SK-N-SH treated with all-trans-retinoic acid at 6 μM for 48 hours (cell line): ENCODE results near the gene HMCN2.

Source experiments
- ATAC-seq: fragments of 200-7000 bp; cut with Tn5 transposase; 3 replicates; pipeline ENCODE4 v1.9.1; 2020; ENCODE audit warnings: mild to moderate bottlenecking, moderate library complexity
- ARNTL ChIP-seq: fragments of 450-650 bp; formaldehyde crosslinking; IDR thresholded peaks from 2 replicates; pipeline ENCODE4 v1.5.0; 2020; ENCODE audit warnings: low read depth, mild to moderate bottlenecking, moderate library complexity, borderline replicate concordance
- CSDC2 ChIP-seq: fragments of 250-450 bp; sonication (Bioruptor Pico); IDR thresholded peaks from 2 replicates; pipeline ENCODE4 v1.5.0; 2020; ENCODE audit warnings: mild to moderate bottlenecking, moderate library complexity
- ESRRG ChIP-seq: fragments of 250-450 bp; sonication (Bioruptor Pico); IDR thresholded peaks from 2 replicates; pipeline ENCODE4 v1.6.1; 2021; ENCODE audit warnings: mild to moderate bottlenecking
- GLIS3 ChIP-seq: fragments of 250-450 bp; sonication (Bioruptor Pico); IDR thresholded peaks from 2 replicates; pipeline ENCODE4 v1.5.0; 2020; ENCODE audit warnings: mild to moderate bottlenecking, moderate library complexity
- ISL1 ChIP-seq: fragments of 250-450 bp; sonication (Bioruptor Pico); IDR thresholded peaks from 2 replicates; pipeline ENCODE4 v2.1.2; 2022; ENCODE audit warnings: mild to moderate bottlenecking, moderate library complexity
- OSR1 ChIP-seq: fragments of 250-450 bp; sonication (Bioruptor Pico); IDR thresholded peaks from 2 replicates; pipeline ENCODE4 v1.8.0; 2022; ENCODE audit warnings: moderate library complexity, mild to moderate bottlenecking, inconsistent platforms
- PPARA ChIP-seq: fragments of 250-450 bp; sonication (Bioruptor Pico); IDR thresholded peaks from 2 replicates; pipeline ENCODE4 v1.5.0; 2020; ENCODE audit warnings: mild to moderate bottlenecking, borderline replicate concordance
- RARB ChIP-seq: fragments of 250-450 bp; sonication (Bioruptor Pico); IDR thresholded peaks from 2 replicates; pipeline ENCODE4 v1.8.0; 2021; ENCODE audit warnings: mild to moderate bottlenecking, moderate library complexity
- SNAI2 ChIP-seq: fragments of 250-450 bp; sonication (Bioruptor Pico); IDR thresholded peaks from 2 replicates; pipeline ENCODE4 v1.5.0; 2020; ENCODE audit warnings: mild to moderate bottlenecking, moderate library complexity
- TCF4 ChIP-seq: fragments of 250-450 bp; sonication (Bioruptor Pico); IDR thresholded peaks from 2 replicates; pipeline ENCODE4 v1.8.0; 2021; ENCODE audit warnings: mild to moderate bottlenecking, moderate library complexity, borderline replicate concordance
- TOX ChIP-seq: fragments of 250-450 bp; sonication (Bioruptor Pico); IDR thresholded peaks from 2 replicates; pipeline ENCODE4 v1.8.0; 2021; ENCODE audit warnings: mild to moderate bottlenecking, moderate library complexity, borderline replicate concordance
- ZFP3 ChIP-seq: fragments of 250-450 bp; sonication (Bioruptor Pico); IDR thresholded peaks from 2 replicates; pipeline ENCODE4 v1.5.0; 2020; ENCODE audit warnings: mild to moderate bottlenecking, moderate library complexity
- ZFP30 ChIP-seq: fragments of 450-650 bp; formaldehyde crosslinking; IDR thresholded peaks from 2 replicates; pipeline ENCODE4 v1.5.0; 2022; ENCODE audit warnings: mild to moderate bottlenecking, moderate library complexity
- ZNF565 ChIP-seq: fragments of 450-650 bp; formaldehyde crosslinking; conservative IDR thresholded peaks from 2 replicates; pipeline ENCODE4 v1.5.0; 2020; ENCODE audit warnings: low read depth, mild to moderate bottlenecking, moderate library complexity
- ZNF70 ChIP-seq: fragments of 450-650 bp; formaldehyde crosslinking; IDR thresholded peaks from 2 replicates; pipeline ENCODE4 v1.5.0; 2020; ENCODE audit warnings: mild to moderate bottlenecking, moderate library complexity
- TF ChIP-seq, protein P1 (sequence below): fragments of 250-450 bp; sonication (Bioruptor Pico); IDR thresholded peaks from 2 replicates; pipeline ENCODE4 v1.8.0; 2020; ENCODE audit warnings: mild to moderate bottlenecking, moderate library complexity, borderline replicate concordance
- TF ChIP-seq, protein P2 (sequence below): fragments of 250-450 bp; sonication (Bioruptor Pico); IDR thresholded peaks from 2 replicates; pipeline ENCODE4 v1.5.1; 2020; ENCODE audit warnings: low read depth, mild to moderate bottlenecking, moderate library complexity
- TF ChIP-seq, protein P3 (sequence below): fragments of 250-450 bp; sonication (Bioruptor Pico); IDR thresholded peaks from 2 replicates; pipeline ENCODE4 v1.5.1; 2021; ENCODE audit warnings: mild to moderate bottlenecking, moderate library complexity
- TF ChIP-seq, protein P4 (sequence below): fragments of 250-450 bp; sonication (Bioruptor Pico); IDR thresholded peaks from 2 replicates; pipeline ENCODE4 v1.8.0; 2021; ENCODE audit warnings: low read depth, mild to moderate bottlenecking, moderate library complexity, borderline replicate concordance

Gene HMCN2

DNA sequence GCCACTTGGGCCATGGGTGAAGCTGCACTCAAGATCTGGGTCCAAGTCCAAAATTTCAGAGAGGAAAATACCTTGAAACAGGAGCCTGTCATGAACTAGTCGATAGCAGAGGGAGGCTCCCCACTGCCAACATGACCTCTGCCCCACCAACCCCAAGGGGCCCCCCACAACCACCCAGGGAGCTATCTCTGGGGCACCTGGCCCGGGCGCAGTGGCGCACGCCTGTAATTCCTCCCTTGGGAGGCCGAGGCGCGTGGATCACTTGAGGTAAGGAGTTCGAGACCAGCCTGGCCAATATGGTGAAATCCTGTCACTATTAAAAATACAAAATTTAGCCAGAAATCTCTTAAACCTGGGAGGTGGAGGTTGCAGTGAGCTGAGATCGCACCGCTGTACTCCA lies 20.1 kb upstream of the HMCN2 start:
- ATAC-seq = no peak

DNA sequence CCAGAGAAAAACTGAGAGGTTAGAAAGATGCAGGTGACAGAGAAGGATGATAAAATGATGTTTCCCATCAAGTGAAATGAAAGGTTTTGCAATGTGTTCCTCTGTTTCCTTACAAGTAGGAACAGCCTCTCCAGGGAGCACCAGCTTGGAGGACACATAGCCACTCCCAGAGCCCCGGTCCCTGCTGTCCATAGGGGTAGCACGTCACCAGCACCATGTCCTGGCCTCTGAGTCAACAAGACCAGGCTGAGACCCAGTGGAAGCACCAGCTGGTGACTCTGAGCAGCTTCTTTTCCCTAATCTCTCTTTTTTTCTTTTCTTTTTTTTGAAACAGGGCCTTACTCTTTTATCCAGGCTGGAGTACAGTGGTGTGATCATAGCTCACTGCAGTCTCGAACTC lies 19.4 kb upstream of the HMCN2 start:
- ATAC-seq = no peak
- no peak for TF ChIP-seq ARNTL (CRISPR knock-in tag)
- TF ChIP-seq TCF4 = no peak
- TF ChIP-seq, protein P1, sequence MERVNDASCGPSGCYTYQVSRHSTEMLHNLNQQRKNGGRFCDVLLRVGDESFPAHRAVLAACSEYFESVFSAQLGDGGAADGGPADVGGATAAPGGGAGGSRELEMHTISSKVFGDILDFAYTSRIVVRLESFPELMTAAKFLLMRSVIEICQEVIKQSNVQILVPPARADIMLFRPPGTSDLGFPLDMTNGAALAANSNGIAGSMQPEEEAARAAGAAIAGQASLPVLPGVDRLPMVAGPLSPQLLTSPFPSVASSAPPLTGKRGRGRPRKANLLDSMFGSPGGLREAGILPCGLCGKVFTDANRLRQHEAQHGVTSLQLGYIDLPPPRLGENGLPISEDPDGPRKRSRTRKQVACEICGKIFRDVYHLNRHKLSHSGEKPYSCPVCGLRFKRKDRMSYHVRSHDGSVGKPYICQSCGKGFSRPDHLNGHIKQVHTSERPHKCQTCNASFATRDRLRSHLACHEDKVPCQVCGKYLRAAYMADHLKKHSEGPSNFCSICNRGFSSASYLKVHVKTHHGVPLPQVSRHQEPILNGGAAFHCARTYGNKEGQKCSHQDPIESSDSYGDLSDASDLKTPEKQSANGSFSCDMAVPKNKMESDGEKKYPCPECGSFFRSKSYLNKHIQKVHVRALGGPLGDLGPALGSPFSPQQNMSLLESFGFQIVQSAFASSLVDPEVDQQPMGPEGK = no peak
- no peak for TF ChIP-seq ZFP3 (CRISPR knock-in tag)
- TF ChIP-seq GLIS3 (CRISPR knock-in tag) = no peak
- TF ChIP-seq ZNF565 = no peak
- no peak for TF ChIP-seq CSDC2 (CRISPR knock-in tag)
- no peak for TF ChIP-seq SNAI2
- TF ChIP-seq ESRRG = no peak
- TF ChIP-seq TOX = no peak
- no peak for TF ChIP-seq ZNF70 (CRISPR knock-in tag)
- no peak for TF ChIP-seq RARB
- TF ChIP-seq, protein P2, sequence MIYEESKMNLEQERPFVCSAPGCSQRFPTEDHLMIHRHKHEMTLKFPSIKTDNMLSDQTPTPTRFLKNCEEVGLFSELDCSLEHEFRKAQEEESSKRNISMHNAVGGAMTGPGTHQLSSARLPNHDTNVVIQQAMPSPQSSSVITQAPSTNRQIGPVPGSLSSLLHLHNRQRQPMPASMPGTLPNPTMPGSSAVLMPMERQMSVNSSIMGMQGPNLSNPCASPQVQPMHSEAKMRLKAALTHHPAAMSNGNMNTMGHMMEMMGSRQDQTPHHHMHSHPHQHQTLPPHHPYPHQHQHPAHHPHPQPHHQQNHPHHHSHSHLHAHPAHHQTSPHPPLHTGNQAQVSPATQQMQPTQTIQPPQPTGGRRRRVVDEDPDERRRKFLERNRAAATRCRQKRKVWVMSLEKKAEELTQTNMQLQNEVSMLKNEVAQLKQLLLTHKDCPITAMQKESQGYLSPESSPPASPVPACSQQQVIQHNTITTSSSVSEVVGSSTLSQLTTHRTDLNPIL (CRISPR knock-in tag) = no peak

More for the DNA sequence above, 20.1 kb upstream of the HMCN2 start:
- no peak for TF ChIP-seq PPARA (CRISPR knock-in tag)
- TF ChIP-seq, all 23 proteins: peak for 0

DNA sequence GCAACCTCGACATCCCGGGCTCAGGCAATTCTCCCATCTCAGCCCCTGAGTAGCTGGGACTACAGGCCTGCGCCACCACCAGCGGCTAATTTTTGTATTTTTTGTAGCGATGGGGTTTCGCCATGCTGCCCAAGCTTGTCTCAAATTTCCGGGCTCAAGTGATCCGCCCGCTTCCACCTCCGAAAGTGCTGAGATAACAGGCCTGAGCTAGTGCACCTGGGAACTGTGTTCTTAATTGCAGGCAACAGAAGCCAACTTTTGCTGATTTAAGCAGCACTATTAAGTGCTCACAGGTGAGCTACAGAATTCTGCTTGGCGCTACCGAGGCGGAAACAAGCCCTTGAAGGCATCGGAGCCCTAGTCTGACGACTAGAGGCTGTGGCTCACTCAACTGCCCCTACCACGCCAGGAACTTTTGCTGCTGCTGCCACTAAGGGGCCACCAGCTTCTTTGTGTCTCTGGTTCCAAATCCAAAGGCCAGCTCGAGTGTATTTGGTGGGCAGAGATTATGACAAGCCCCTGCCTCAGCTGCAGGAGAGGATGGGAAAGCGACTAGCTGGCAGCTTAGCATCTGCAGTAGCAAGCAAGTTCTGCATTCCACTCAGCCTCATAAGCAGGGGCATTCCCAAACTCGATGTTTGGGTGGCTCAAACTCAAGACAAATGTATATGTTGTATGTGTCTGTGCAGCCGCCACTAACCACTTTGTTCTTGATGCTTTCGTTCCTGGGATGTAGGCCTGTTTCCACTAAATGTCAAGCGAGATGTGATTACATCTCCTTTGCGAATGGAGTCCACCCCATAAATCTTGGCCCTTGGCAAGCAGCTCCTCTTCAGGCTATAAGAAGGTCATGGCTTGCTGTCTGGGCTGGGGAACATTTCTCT lies 10.6 kb upstream of the HMCN2 start:
- peak; percentile 22; the same call in 2 of the 3 replicates for ATAC-seq

GRCh38 chr9:130255631-130256134 lies 9.9 kb upstream of the HMCN2 start:
- no peak for ATAC-seq
- TF ChIP-seq, protein P1 = no peak
- TF ChIP-seq, protein P3, sequence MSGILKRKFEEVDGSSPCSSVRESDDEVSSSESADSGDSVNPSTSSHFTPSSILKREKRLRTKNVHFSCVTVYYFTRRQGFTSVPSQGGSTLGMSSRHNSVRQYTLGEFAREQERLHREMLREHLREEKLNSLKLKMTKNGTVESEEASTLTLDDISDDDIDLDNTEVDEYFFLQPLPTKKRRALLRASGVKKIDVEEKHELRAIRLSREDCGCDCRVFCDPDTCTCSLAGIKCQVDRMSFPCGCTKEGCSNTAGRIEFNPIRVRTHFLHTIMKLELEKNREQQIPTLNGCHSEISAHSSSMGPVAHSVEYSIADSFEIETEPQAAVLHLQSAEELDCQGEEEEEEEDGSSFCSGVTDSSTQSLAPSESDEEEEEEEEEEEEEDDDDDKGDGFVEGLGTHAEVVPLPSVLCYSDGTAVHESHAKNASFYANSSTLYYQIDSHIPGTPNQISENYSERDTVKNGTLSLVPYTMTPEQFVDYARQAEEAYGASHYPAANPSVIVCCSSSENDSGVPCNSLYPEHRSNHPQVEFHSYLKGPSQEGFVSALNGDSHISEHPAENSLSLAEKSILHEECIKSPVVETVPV (CRISPR knock-in tag) = no peak
- TF ChIP-seq ESRRG (no peak), TOX (no peak), TCF4 (no peak), OSR1 (CRISPR knock-in tag) (no peak), ISL1 (CRISPR knock-in tag) (no peak), ZFP30 (no peak), SNAI2 (no peak)
- TF ChIP-seq, all 23 proteins: peak for 0

More for the DNA sequence above, 10.6 kb upstream of the HMCN2 start:
- TF ChIP-seq ZFP3 (CRISPR knock-in tag) (no peak), ZFP30 (no peak), TCF4 (no peak)
- TF ChIP-seq, protein P4, sequence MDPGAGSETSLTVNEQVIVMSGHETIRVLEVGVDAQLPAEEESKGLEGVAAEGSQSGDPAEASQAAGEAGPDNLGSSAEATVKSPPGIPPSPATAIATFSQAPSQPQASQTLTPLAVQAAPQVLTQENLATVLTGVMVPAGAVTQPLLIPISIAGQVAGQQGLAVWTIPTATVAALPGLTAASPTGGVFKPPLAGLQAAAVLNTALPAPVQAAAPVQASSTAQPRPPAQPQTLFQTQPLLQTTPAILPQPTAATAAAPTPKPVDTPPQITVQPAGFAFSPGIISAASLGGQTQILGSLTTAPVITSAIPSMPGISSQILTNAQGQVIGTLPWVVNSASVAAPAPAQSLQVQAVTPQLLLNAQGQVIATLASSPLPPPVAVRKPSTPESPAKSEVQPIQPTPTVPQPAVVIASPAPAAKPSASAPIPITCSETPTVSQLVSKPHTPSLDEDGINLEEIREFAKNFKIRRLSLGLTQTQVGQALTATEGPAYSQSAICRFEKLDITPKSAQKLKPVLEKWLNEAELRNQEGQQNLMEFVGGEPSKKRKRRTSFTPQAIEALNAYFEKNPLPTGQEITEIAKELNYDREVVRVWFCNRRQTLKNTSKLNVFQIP (CRISPR knock-in tag) = no peak
- TF ChIP-seq, protein P3 (CRISPR knock-in tag) = no peak
- TF ChIP-seq, all 23 proteins: peak for 0
